HEK293T (cell line): ENCODE data around the gene CTAGE4.
"Not testable (repeated sequence)": the region's sequence is repeated elsewhere in the genome, so short reads cannot be mapped to it uniquely, and the experiment has no call there.

ENCODE experiments used
- CTCF ChIA-PET: fragments of 350-600 bp; formaldehyde crosslinking; extraction: SDS; loops from one replicate; lab custom pipeline; 2021; ENCODE audit warnings: antibody characterized with exemption, inconsistent platforms; lab: Yijun Ruan, JAX
- POLR2A ChIA-PET: fragments of 350-600 bp; formaldehyde crosslinking; extraction: SDS; loops from one replicate; lab custom pipeline; 2020; ENCODE audit warnings: antibody characterized with exemption, inconsistent platforms; lab: Yijun Ruan, JAX
- DNase-seq: peaks from one replicate; pipeline ENCODE4 v3.0.0; 2012; ENCODE audit warnings: mixed read lengths; ENCODE audit errors: extremely low spot score
- ARNT ChIP-seq: fragments of 450-650 bp; IDR thresholded peaks from 2 replicates; pipeline ENCODE4 v1.6.1; 2017; ENCODE audit warnings: mild to moderate bottlenecking
- BHLHE40 ChIP-seq: fragments of 450-650 bp; IDR thresholded peaks from 2 replicates; pipeline ENCODE4 v1.6.1; 2016; ENCODE audit warnings: mild to moderate bottlenecking, moderate library complexity, borderline replicate concordance
- CTBP1 ChIP-seq: fragments of 450-650 bp; IDR thresholded peaks from 2 replicates; pipeline ENCODE4 v1.6.1; 2016; ENCODE audit warnings: borderline replicate concordance
- ELF4 ChIP-seq: fragments of 450-650 bp; IDR thresholded peaks from 2 replicates; pipeline ENCODE4 v1.6.1; 2017; ENCODE audit warnings: antibody characterized with exemption
- FOXA1 ChIP-seq: fragments of 450-650 bp; IDR thresholded peaks from 2 replicates; pipeline ENCODE4 v1.6.1; 2016; ENCODE audit warnings: mild to moderate bottlenecking
- FOXK2 ChIP-seq: fragments of 450-650 bp; IDR thresholded peaks from 2 replicates; pipeline ENCODE4 v1.6.1; 2016; ENCODE audit warnings: mild to moderate bottlenecking
- FOXM1 ChIP-seq: fragments of 450-650 bp; IDR thresholded peaks from 2 replicates; pipeline ENCODE4 v1.6.1; 2017; ENCODE audit warnings: mild to moderate bottlenecking, borderline replicate concordance
- HDGF ChIP-seq: fragments of 450-650 bp; IDR thresholded peaks from 2 replicates; pipeline ENCODE4 v1.6.1; 2017; ENCODE audit warnings: antibody characterized with exemption, borderline replicate concordance
- L3MBTL2 ChIP-seq: fragments of 450-650 bp; conservative IDR thresholded peaks from 2 replicates; pipeline ENCODE4 v1.6.1; 2016; ENCODE audit warnings: mild to moderate bottlenecking
- LEF1 ChIP-seq: fragments of 450-650 bp; IDR thresholded peaks from 2 replicates; pipeline ENCODE4 v1.6.1; 2017; ENCODE audit warnings: mild to moderate bottlenecking, borderline replicate concordance
- NFRKB ChIP-seq: fragments of 450-650 bp; IDR thresholded peaks from 2 replicates; pipeline ENCODE4 v1.6.1; 2016; ENCODE audit warnings: mild to moderate bottlenecking, moderate library complexity
- SP1 ChIP-seq: fragments of 450-650 bp; IDR thresholded peaks from 2 replicates; pipeline ENCODE4 v1.6.1; 2017
- SUZ12 ChIP-seq: fragments of 450-650 bp; IDR thresholded peaks from 2 replicates; pipeline ENCODE4 v1.6.1; 2016; ENCODE audit warnings: mild to moderate bottlenecking
- TARDBP ChIP-seq: fragments of 450-650 bp; IDR thresholded peaks from 2 replicates; pipeline ENCODE4 v1.6.1; 2016
- ZNF384 ChIP-seq: fragments of 450-650 bp; IDR thresholded peaks from 2 replicates; pipeline ENCODE4 v1.6.1; 2016
- TF ChIP-seq, protein P1 (sequence below): fragments of 450-650 bp; IDR thresholded peaks from 2 replicates; pipeline ENCODE4 v1.6.1; 2016

The CTAGE4 gene

DNA sequence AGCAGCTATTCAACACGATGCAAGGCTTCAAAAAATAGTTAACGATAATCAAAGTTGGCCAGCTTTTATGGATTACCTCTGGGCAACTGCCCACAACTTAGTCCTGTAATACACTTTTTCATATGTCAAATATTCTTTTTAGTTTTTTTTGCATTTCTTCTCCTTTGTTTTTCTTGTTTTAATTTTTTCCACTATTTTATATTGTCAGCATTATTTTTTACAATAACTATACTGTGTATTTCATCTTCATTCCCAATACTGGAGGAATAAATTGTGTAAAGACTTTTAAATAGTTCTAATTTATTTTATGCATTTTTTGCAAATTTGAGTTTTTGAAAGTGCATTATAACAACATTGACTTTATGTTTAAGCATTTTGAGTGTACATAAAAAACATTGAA is 18.5 kb upstream of the CTAGE4 start:
- ChIA-PET CTCF (no interaction called here), POLR2A (no interaction called here)
- TF ChIP-seq NFRKB (no peak), ZNF384 (no peak), FOXA1 (no peak), TARDBP (no peak), SP1 (no peak), LEF1 (no peak), HDGF (no peak), ELF4 (no peak), BHLHE40 (no peak), ARNT (no peak), L3MBTL2 (no peak), CTBP1 (no peak), FOXM1 (no peak)
- TF ChIP-seq, protein P1, sequence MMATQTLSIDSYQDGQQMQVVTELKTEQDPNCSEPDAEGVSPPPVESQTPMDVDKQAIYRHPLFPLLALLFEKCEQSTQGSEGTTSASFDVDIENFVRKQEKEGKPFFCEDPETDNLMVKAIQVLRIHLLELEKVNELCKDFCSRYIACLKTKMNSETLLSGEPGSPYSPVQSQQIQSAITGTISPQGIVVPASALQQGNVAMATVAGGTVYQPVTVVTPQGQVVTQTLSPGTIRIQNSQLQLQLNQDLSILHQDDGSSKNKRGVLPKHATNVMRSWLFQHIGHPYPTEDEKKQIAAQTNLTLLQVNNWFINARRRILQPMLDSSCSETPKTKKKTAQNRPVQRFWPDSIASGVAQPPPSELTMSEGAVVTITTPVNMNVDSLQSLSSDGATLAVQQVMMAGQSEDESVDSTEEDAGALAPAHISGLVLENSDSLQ: no peak
- no peak for DNase-seq

DNA sequence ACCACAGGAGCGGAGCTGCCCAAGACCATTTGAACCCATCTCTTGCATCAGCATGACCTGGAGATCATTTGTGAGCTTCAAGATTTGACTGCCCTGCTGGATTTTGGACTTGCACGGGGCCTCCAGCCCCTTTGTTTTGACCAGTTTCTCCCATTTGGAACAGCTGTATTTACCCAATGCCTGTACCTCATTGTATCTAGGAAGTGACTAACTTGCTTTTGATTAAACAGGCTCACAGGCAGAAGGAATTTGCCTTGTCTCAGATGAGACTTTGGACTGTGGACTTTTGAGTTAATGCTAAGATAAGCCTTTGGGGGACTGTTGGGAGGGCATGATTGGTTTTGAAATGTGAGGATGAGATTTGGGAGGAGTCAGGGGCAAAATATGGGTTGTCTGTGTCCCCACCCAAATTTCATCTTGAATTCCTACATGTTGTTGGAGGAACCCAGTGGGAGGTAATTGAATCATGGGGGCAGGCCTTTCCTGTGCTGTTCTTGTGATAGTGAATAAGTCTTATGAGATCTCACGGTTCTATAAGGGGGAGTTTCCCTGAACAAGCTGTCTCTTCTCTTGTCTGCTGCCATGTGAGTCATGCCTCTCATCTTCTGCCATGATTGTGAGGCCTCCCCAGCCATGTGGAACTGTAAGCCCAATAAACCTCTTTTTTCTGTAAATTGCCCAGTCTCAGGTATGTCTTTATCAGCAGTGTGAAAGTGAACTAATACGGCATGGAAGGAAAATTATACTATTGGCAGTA is 11.5 kb upstream of the CTAGE4 start:
- POLR2A ChIA-PET, CTCF ChIA-PET, DNase-seq: not testable (repeated sequence)

DNA sequence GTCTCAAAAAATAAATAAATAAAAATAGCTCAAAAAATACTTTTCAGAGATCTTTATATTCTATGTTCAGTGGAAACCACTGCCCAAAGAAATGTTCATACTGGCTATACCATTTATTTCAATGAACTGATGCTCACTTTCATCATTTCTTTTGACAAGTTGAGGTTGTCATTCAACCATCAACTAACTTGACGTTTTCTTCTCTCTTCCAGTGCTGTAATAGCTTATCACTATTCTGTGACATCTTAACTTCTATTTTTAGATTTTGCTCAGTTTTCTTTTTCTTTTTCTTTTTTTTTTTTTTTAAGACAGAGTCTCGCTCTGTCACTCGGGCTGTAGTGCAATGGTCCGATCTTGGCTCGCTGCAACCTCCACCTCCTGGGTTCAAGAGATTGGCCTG is 8.7 kb upstream of the CTAGE4 start:
- ChIA-PET POLR2A (no interaction called here), CTCF (interaction anchor here (0.6 kb wide), 1 partner anchor 265 kb away, joined by 3 read pairs; no protein-coding TSS in a partner anchor)
- TF ChIP-seq L3MBTL2: no peak
- no peak for TF ChIP-seq TARDBP
- TF ChIP-seq BHLHE40: no peak
- no peak for TF ChIP-seq FOXM1
- TF ChIP-seq, protein P1: no peak
- no peak for TF ChIP-seq HDGF
- TF ChIP-seq ZNF384: no peak
- no peak for TF ChIP-seq FOXA1
- no peak for TF ChIP-seq SP1
- TF ChIP-seq LEF1: no peak
- TF ChIP-seq ELF4: no peak
- TF ChIP-seq FOXK2: no peak
- no peak for TF ChIP-seq NFRKB
- no peak for TF ChIP-seq SUZ12
- no peak for TF ChIP-seq ARNT
- no peak for TF ChIP-seq CTBP1
- DNase-seq: no peak

DNA sequence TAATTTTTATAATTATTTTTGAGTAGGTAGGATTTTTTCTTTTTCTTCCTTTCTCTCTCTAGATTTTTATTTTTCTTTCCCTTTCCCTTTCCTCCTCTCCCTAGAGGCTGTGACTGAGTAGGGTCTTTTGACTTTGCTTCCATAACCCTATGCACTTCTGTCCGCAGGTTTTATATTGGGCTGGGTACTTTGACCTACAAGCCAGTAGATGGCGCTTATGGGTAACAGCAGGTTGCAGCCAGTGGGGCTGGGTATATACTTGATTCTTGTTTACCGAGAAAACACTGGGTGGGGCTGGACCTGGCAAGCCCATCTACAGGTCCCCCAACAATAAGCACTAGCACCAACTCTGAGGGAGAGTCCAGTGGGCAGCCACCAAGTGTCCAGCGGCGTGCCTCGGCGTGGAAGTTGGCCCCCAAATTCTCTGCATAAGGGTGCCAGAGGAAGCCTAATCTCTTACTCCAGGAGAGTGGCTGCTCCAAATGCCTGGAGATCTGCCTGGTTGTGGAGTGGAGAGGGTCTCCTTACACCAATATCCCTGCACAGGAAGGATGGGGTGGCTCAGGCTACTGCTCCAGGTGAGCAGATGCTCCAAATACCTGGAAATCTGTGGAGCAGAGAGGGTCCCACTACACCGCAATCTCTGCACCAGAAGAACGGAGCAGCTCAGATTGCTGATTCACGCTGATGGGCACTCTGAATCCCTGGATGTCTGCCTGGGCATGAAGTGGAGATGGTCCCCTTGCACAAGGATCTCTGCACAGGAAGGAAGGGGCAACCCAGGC is 4.7 kb upstream of the CTAGE4 start:
- DNase-seq, POLR2A ChIA-PET: not testable (repeated sequence)
- CTCF ChIA-PET: interaction anchor here (1.8 kb wide), 1 partner anchor 213 kb away, joined by 5 read pairs; no protein-coding TSS in a partner anchor

DNA sequence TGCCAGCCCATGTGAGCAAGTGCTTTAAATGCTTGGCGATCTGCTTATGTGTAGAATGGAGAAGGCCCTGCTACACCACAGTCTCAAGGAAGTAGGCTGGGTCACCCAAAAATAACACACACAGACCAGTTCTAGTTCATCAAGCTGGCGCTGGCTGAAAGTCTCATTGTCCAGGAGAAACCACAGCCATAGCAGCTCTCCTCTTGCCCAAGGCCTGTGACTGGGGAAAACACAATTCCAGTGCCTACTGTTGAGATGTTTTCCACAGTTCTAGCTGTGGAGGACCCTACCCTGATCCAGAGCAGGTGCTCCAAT is 4.1 kb upstream of the CTAGE4 start:
- CTCF ChIA-PET, DNase-seq, POLR2A ChIA-PET: not testable (repeated sequence)

DNA sequence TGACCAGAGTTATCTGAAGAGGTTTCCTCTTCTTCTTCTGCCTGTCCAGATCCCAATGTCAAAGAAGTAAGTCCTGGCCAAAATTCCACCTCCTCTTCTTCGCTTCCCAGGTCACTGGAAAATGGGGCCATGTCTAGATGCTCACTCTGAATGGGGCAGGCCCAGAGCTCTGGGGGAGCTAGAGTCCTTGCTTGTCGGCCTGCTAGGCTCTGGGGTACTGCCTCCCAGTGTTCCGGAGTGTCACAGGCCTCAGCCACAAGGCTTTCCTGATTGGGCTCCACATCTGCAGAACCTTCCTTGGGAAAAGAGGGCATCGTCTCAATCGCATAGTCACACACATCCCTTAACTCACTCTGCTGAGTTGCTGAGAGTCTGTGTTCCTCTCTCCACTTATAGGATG is 4.6 kb downstream of the CTAGE4 start:
- POLR2A ChIA-PET, DNase-seq, CTCF ChIA-PET: not testable (repeated sequence)

DNA sequence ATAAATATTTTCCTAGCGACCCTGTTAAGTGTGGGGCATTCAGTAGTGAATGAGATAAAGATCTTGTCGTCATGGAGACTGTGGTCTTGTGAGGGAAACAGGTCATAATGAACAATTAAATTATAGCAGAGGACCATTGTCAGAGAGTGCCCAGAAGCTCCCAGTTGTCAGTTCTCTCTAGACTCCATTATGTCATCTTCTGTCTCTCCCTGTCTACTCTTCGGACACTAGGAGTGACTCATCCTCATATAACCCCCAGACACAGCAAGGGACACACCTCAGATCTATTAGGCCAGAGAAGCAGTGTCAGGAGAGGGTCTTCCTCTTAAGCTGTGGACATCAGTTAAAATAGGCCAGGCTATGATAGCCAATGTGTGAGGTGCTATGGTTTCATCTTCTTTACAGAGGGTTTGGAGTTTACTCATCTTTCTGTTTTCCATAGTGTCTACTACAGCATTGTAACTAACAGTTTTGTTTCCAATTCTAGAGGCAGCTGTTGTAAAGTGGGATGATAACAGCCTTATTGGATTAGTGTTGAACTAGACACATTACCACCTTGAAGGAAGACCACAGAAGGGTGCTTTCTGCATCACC is 5.4 kb downstream of the CTAGE4 start:
- POLR2A ChIA-PET, DNase-seq, CTCF ChIA-PET: not testable (repeated sequence)

DNA sequence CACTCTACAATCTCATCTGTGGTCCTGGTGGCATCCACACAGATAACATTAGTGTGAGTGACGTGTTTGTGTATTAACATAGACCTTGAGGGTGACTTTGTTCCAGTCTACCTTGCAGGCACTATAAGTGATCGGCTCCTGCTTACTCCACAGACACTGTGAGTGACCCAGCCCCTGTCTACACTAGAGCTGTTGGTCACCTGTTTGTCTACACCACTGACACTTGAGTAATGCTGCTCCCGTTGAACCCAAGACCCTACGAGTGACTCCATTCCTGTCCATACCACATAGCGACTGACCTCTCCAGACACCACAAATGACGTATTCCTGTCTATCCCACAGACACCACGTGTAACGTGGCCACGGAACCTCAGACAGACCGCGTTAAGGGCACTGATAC is 10.5 kb downstream of the CTAGE4 start:
- POLR2A ChIA-PET, CTCF ChIA-PET, DNase-seq: not testable (repeated sequence)

DNA sequence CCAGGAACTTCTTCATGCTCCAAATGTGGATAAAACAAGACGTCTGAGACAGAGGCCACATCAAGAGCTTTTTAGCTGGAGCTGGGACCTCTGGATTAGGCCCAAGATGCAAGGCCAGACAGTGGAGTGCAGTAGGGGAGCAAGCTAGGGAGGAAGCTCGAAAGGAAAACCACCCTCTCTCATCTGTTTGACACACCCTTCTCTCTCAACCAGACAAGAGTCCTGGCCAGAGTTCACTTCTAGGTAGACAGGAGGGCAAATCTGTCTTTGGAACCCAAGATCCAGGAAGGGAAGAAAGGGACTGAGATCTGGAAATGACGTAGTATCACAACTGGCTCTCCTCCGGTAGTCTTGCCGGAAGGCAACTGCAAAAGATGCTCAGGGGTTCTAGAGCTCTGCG is 11.2 kb downstream of the CTAGE4 start:
- CTCF ChIA-PET, POLR2A ChIA-PET, DNase-seq: not testable (repeated sequence)

DNA sequence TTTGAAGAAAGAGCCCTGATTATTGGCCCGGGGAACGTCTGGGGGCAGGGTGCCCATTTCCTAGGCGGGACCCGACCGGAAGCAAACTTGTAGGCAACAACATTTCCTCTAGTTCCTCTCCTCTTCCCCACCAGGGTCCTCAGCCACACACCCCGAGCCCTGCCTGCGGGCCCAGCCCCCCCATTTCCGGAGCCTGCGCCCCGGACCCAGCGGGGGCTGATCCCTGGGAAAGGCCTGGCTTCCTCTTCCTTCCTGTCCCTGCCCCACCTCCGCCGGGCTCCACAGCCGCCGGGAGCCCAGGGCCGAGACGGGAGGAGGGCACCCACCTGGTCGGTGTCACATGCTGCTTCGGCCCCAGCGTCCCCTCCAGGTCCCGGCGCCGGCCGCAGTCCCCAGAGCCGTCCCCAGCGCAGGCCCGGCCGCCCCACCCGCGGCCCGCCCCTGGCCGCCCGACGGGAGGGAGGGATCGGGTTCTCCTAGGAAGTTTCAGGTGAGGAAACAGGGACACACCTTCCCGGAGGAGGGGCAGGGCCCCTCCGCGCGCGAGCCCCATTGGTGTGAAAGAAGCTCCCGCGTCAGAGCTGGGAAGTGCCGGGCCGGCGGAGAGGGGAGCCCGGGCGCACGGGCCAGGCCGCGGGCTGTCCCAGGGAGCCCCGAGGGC is 12.1 kb downstream of the CTAGE4 start, which contains the start of gene ARHGEF35:
TSS of gene ARHGEF35 (minus strand) at position 622 of the 661 bp plus-strand sequence. CDS start 7,450 bp downstream, outside the sequence.
- POLR2A ChIA-PET, CTCF ChIA-PET, DNase-seq: not testable (repeated sequence)

DNA sequence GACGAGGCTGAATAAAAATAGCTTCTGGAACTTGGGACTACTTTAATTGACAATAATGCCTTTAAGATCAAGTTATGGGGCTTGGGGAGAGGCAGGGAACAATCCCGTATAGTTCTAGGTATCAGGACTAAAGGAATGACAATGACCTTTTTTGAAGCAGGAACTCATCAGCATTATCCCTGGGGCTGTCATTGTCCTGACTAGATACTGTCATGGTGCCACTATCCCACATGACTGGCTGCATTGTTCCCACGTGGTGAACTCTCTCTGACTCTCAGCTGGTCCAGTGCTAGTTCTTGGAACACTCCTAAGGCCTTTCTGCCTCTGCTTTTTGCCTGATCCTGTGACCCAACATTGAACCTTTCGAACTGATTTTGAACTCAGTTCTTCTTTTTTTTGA is 15.7 kb downstream of the CTAGE4 start:
- DNase-seq, CTCF ChIA-PET, POLR2A ChIA-PET: not testable (repeated sequence)

DNA sequence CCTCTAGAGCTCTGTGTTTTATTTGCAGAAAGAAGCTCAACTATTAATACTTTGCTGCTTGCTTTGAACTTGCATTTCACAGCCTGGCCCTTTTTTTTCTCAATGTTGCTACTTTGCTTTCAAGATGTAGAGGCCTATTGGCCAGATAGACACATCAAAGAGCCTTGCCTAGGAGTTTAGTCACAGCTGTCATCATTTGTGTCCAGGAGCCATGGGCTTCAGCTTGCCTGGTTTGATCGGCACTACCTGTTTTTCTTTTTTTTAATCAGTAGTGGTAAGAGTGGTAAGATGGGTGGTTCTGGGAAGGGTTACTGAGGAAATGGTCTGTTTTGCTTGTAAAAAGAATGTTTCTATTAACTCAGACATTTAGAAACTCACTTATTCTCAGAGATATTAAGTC is 18.7 kb downstream of the CTAGE4 start:
- POLR2A ChIA-PET, CTCF ChIA-PET, DNase-seq: not testable (repeated sequence)
